ENCODE measurements around the gene L3MBTL4. TPM values are rescaled to one million over a fixed set of nuclear protein-coding genes. Genes with fewer than 3 reads are reported as not detected.

Gene L3MBTL4
- total and polyA plus RNA-seq, 9 of the 15 experiments (the other 6 are each of a cell fraction or from before 2014, with no cell fraction given) = not detected

DNA sequence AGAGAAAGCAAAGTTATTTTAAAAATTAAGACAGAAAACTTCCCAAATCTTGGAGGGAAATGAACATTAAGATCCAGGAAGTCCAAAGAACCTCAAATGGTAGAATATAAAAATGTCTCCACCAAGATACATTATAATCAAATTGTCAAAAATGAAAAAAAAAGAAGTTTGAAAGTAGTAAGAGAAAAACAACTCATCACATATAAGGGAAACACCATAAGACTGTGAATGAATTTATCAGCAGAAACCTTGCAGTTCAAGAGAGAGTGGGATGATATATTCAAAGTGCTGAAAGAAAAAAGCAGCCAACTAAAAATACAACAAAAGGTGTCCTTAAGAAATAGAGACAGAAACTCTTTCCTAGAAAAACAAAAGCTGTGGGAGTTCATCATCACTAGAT lies 73.0 kb downstream of the L3MBTL4 start:
- no peak overlapping the region for H3K4me3 ChIP-seq
- H3K27me3 ChIP-seq (ENCODE audit: control insufficient read depth in 2 of 2, insufficient read depth in 2 of 2, low read length in 2 of 2) = no peaks in the 10 kb centered on the region
- no peaks in the 10 kb centered on the region for H3K4me1 ChIP-seq (replicated peaks in 1 of 2; ENCODE audit: control insufficient read depth in 2 of 2, insufficient read depth in 2 of 2, low read length in 2 of 2)
- no peaks in the 10 kb centered on the region for H3K36me3 ChIP-seq (ENCODE audit: control insufficient read depth, insufficient read depth, low read length)
- no peak overlapping the region for H3K4me2 ChIP-seq (ENCODE audit: insufficient read depth, low read length)
- intact Hi-C loops (cut with micrococcal nuclease) (no loop called here), in situ Hi-C loops (cut with MboI) (no loop called here)
- no peaks in the 10 kb centered on the region for H3K9me1 ChIP-seq (ENCODE audit: control insufficient read depth, insufficient read depth, low read length)
- H3K9ac ChIP-seq (ENCODE audit: insufficient read depth in 1 of 2, low read depth in 2 of 2, low read length in 2 of 2) = no peak overlapping the region
- DNase-seq (ENCODE audit: extremely low read depth in 1 of 4, low spot score in 3 of 4) (no peak), ATAC-seq (no peak), FAIRE-seq (no peak)
- no peaks in the 10 kb centered on the region; the same call in none of the 2 replicates for H3K9me3 ChIP-seq (replicated peaks; ENCODE audit: control insufficient read depth, insufficient read depth, low read depth, low read length)
- ChIA-PET CTCF (ENCODE audit: low intra/inter-chr PET ratio) (no interaction called here), POLR2A (no interaction called here)
- no peaks in the 10 kb centered on the region for H3K79me2 ChIP-seq (ENCODE audit: control insufficient read depth, insufficient read depth, low read length)
- no peak for TF ChIP-seq ZNF436 (CRISPR knock-in tag; IDR thresholded peaks at IDR 0.05)
- TF ChIP-seq, protein P1, sequence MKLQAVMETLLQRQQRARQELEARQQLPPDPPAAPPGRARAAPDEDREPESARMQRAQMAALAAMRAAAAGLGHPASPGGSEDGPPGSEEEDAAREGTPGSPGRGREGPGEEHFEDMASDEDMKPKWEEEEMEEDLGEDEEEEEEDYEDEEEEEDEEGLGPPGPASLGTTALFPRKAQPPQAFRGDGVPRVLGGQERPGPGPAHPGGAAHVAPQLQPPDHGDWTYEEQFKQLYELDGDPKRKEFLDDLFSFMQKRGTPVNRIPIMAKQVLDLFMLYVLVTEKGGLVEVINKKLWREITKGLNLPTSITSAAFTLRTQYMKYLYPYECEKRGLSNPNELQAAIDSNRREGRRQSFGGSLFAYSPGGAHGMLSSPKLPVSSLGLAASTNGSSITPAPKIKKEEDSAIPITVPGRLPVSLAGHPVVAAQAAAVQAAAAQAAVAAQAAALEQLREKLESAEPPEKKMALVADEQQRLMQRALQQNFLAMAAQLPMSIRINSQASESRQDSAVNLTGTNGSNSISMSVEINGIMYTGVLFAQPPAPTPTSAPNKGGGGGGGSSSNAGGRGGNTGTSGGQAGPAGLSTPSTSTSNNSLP (IDR thresholded peaks at IDR 0.05; ENCODE audit: borderline replicate concordance, low read depth, low read length) = no peak
- TF ChIP-seq, protein P2, sequence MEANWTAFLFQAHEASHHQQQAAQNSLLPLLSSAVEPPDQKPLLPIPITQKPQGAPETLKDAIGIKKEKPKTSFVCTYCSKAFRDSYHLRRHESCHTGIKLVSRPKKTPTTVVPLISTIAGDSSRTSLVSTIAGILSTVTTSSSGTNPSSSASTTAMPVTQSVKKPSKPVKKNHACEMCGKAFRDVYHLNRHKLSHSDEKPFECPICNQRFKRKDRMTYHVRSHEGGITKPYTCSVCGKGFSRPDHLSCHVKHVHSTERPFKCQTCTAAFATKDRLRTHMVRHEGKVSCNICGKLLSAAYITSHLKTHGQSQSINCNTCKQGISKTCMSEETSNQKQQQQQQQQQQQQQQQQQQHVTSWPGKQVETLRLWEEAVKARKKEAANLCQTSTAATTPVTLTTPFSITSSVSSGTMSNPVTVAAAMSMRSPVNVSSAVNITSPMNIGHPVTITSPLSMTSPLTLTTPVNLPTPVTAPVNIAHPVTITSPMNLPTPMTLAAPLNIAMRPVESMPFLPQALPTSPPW (CRISPR knock-in tag; IDR thresholded peaks at IDR 0.05) = no peak
- TF ChIP-seq, protein P3, sequence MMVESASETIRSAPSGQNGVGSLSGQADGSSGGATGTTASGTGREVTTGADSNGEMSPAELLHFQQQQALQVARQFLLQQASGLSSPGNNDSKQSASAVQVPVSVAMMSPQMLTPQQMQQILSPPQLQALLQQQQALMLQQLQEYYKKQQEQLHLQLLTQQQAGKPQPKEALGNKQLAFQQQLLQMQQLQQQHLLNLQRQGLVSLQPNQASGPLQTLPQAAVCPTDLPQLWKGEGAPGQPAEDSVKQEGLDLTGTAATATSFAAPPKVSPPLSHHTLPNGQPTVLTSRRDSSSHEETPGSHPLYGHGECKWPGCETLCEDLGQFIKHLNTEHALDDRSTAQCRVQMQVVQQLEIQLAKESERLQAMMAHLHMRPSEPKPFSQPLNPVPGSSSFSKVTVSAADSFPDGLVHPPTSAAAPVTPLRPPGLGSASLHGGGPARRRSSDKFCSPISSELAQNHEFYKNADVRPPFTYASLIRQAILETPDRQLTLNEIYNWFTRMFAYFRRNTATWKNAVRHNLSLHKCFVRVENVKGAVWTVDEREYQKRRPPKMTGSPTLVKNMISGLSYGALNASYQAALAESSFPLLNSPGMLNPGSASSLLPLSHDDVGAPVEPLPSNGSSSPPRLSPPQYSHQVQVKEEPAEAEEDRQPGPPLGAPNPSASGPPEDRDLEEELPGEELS (CRISPR knock-in tag; IDR thresholded peaks at IDR 0.05; ENCODE audit: borderline replicate concordance) = no peak
- TF ChIP-seq, protein P4, sequence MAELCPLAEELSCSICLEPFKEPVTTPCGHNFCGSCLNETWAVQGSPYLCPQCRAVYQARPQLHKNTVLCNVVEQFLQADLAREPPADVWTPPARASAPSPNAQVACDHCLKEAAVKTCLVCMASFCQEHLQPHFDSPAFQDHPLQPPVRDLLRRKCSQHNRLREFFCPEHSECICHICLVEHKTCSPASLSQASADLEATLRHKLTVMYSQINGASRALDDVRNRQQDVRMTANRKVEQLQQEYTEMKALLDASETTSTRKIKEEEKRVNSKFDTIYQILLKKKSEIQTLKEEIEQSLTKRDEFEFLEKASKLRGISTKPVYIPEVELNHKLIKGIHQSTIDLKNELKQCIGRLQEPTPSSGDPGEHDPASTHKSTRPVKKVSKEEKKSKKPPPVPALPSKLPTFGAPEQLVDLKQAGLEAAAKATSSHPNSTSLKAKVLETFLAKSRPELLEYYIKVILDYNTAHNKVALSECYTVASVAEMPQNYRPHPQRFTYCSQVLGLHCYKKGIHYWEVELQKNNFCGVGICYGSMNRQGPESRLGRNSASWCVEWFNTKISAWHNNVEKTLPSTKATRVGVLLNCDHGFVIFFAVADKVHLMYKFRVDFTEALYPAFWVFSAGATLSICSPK (IDR thresholded peaks at IDR 0.05; ENCODE audit: borderline replicate concordance) = no peak
- TF ChIP-seq, protein P5, sequence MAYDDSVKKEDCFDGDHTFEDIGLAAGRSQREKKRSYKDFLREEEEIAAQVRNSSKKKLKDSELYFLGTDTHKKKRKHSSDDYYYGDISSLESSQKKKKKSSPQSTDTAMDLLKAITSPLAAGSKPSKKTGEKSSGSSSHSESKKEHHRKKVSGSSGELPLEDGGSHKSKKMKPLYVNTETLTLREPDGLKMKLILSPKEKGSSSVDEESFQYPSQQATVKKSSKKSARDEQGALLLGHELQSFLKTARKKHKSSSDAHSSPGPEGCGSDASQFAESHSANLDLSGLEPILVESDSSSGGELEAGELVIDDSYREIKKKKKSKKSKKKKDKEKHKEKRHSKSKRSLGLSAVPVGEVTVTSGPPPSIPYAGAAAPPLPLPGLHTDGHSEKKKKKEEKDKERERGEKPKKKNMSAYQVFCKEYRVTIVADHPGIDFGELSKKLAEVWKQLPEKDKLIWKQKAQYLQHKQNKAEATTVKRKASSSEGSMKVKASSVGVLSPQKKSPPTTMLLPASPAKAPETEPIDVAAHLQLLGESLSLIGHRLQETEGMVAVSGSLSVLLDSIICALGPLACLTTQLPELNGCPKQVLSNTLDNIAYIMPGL (CRISPR knock-in tag; IDR thresholded peaks at IDR 0.05) = no peak
- H3K27ac ChIP-seq (ENCODE audit: extremely low read depth, low read depth, low read length) = no peak overlapping the region
- H4K20me1 ChIP-seq (replicated peaks; ENCODE audit: control insufficient read depth, insufficient read depth, low read length) = no peaks in the 10 kb centered on the region
- no peak overlapping the region for H2AFZ ChIP-seq (ENCODE audit: low read depth, low read length)
- BruUV-seq (replicated peaks) = no TSS peak

All from K562 (cell line).